Measurements from ENCODE around the gene AOPEP.

- no peak for TF ChIP-seq CTCF (IDR thresholded peaks at IDR 0.05)
- no peak for TF ChIP-seq POLR2AphosphoS5 (IDR thresholded peaks at IDR 0.05)
- TF ChIP-seq POLR2A (IDR thresholded peaks at IDR 0.05), result no peak
- no peak for TF ChIP-seq EP300 (IDR thresholded peaks at IDR 0.05)
These were observed 141.4 kb downstream of the AOPEP start for GRCh38 chr9:94867842-94868312.

All from upper lobe of left lung (tissue), 4 donors.